G401 (cell line): ENCODE data around the gene AEBP1. TPM values are rescaled to one million over a fixed set of nuclear protein-coding genes. Genes with fewer than 3 reads are reported as not detected.

ENCODE experiments used
- DNase-seq: peaks from one replicate; pipeline ENCODE4 v3.0.0-alpha.2; 2015; ENCODE audit warnings: low spot score
- in situ Hi-C: cut with HindIII; loops from 2 replicates; pipeline ENCODE4 v1.10.0; 2016; ENCODE audit warnings: low sequenced_read_pairs, mixed read lengths
- total RNA-seq: library from RNA; depleted of rRNA; stranded (reverse); fragments of >200 nt; shearing (Covaris generic); gene quantifications from 2 replicates; pipeline ENCODE4 v1.2.3, GENCODE V29; 2014; rRNA removed

AEBP1 gene
- total RNA-seq, 1 experiment from 2014 or later, result 0.27 TPM

- DNase-seq, result peak; percentile 59
These were observed 54.9 kb downstream of the AEBP1 start for GRCh38 chr7:44158873-44159631.

GRCh38 chr7:44159824-44160630 is 55.9 kb downstream of the AEBP1 start:
- peak; percentile 88 for DNase-seq
- in situ Hi-C loops, result no loop called here

More at GRCh38 chr7:44158873-44159631, 54.9 kb downstream of the AEBP1 start:
- in situ Hi-C loops, result no loop called here

- no peak for DNase-seq
- in situ Hi-C loops, result no loop called here
These were observed 57.2 kb downstream of the AEBP1 start for GRCh38 chr7:44161371-44161770.

GRCh38 chr7:44162179-44162578 is 58.0 kb downstream of the AEBP1 start:
- no peak for DNase-seq
- in situ Hi-C loops, result no loop called here

GRCh38 chr7:44162785-44163395 is 58.7 kb downstream of the AEBP1 start:
- DNase-seq, result no peak
- in situ Hi-C loops, result no loop called here

- DNase-seq, result no peak
- in situ Hi-C loops, result no loop called here
These were observed 59.4 kb downstream of the AEBP1 start for GRCh38 chr7:44163591-44163990.

Other genes starting within 250 kb of the AEBP1 start
- 143 and 192 TPM in 2 replicates for gene MRPS24, start 234.8 kb upstream of the AEBP1 start, total RNA-seq
- gene URGCP, start 197.7 kb upstream of the AEBP1 start, total RNA-seq, result 30.9 and 39.4 TPM in 2 replicates
- gene UBE2D4, start 177.9 kb upstream of the AEBP1 start, total RNA-seq, result 7.0 and 14.7 TPM in 2 replicates
- gene SPDYE1, start 106.4 kb upstream of the AEBP1 start, total RNA-seq, result not detected in 2 replicates
- 101 and 119 TPM in 2 replicates for gene DBNL, start 59.6 kb upstream of the AEBP1 start, total RNA-seq
- 2.8 and 2.9 TPM in 2 replicates for gene PGAM2, start 38.8 kb upstream of the AEBP1 start, total RNA-seq
- 5.2 and 9.4 TPM in 2 replicates for gene POLM, start 21.8 kb upstream of the AEBP1 start, total RNA-seq
- gene POLD2, start 19.2 kb downstream of the AEBP1 start, total RNA-seq, result 253 and 270 TPM in 2 replicates
- 1.4 TPM in 1 of 2 replicates, not detected in the other for gene MYL7, start 37.0 kb downstream of the AEBP1 start, total RNA-seq
- not detected in 2 replicates for gene GCK, start 85.1 kb downstream of the AEBP1 start, total RNA-seq
- 93.8 and 96.2 TPM in 2 replicates for gene YKT6, start 96.6 kb downstream of the AEBP1 start, total RNA-seq
- 0.06 and 2.2 TPM in 2 replicates for gene CAMK2B, start 221.2 kb downstream of the AEBP1 start, total RNA-seq